ENCODE measurements around the gene GLE1. TPM values are rescaled to one million over a fixed set of nuclear protein-coding genes. Genes with fewer than 3 reads are reported as not detected.

Gene GLE1
- total RNA-seq, 4 donors from 2014 or later: 3.3 to 25.5 (median 16.4) TPM

- Histone ChIP-seq H3K9me3 (no peaks in the 10 kb centered on the region), H3K36me3 (no peaks in the 10 kb centered on the region), H3K4me3 (no peak overlapping the region), H3K27ac (no peak overlapping the region), H3K27me3 (no peaks in the 10 kb centered on the region), H3K4me1 (no peaks in the 10 kb centered on the region)
- intact Hi-C loops (cut with DNase I; ENCODE audit: low total_unique reads): no loop called here
- TF ChIP-seq POLR2A (IDR thresholded peaks at IDR 0.05) (no peak), CTCF (IDR thresholded peaks at IDR 0.05) (no peak)
- no peak for DNase-seq
These were observed 84.2 kb downstream of the GLE1 start for GRCh38 chr9:128588581-128589233.

Small RNAs within 50 kb of the gene (small RNA-seq; reads per million reads assigned to genes)
- not detected for gene RNU7-171P

Other genes starting within 250 kb of the GLE1 start
- gene GOLGA2, start 228.7 kb upstream of the GLE1 start, total RNA-seq: 100 to 1,000 TPM in 2 of 4 donors, 10 to 100 TPM in 2; 18.4 to 174 (median 89.9) TPM
- gene SWI5, start 228.4 kb upstream of the GLE1 start, total RNA-seq: 10 to 100 TPM; 10.3 to 86.1 (median 19.3) TPM
- 10 to 100 TPM in 2 of 4 donors, 1 to 10 TPM in 1, under 1 TPM in 1; 0.29 to 14.0 (median 9.7) TPM for gene TRUB2, start 182.3 kb upstream of the GLE1 start, total RNA-seq
- 10 to 100 TPM in 3 of 4 donors, 1 to 10 TPM in 1; 3.2 to 37.9 (median 29.6) TPM for gene COQ4, start 181.9 kb upstream of the GLE1 start, total RNA-seq
- gene SLC27A4, start 164.2 kb upstream of the GLE1 start, total RNA-seq: 10 to 100 TPM in 2 of 4 donors, 1 to 10 TPM in 2; 4.6 to 22.7 (median 9.5) TPM
- 10 to 100 TPM in 3 of 4 donors, 1 to 10 TPM in 1; 6.7 to 32.0 (median 22.4) TPM for gene URM1, start 133.3 kb upstream of the GLE1 start, total RNA-seq
- 10 to 100 TPM; 25.1 to 70.7 (median 39.8) TPM for gene CERCAM, start 83.9 kb upstream of the GLE1 start, total RNA-seq
- gene ODF2, start 48.7 kb upstream of the GLE1 start, total RNA-seq: 10 to 100 TPM; 14.4 to 37.3 (median 25.9) TPM
- 100 to 1,000 TPM; 244 to 521 (median 335) TPM for gene SPTAN1, start 47.9 kb downstream of the GLE1 start, total RNA-seq
- gene DYNC2I2, start 152.1 kb downstream of the GLE1 start, total RNA-seq: 10 to 100 TPM; 21.4 to 44.8 (median 41.1) TPM
- gene SET, start 184.5 kb downstream of the GLE1 start, total RNA-seq: 100 to 1,000 TPM in 3 of 4 donors, 10 to 100 TPM in 1; 79.9 to 481 (median 197) TPM
- 10 to 100 TPM in 1 of 4 donors, 1 to 10 TPM in 3; 2.4 to 19.5 (median 4.5) TPM for gene PKN3, start 197.8 kb downstream of the GLE1 start, total RNA-seq
- 10 to 100 TPM in 1 of 4 donors, 1 to 10 TPM in 2, under 1 TPM in 1; 0.59 to 11.7 (median 6.5) TPM for gene ZDHHC12, start 219.4 kb downstream of the GLE1 start, total RNA-seq